MCF 10A (cell line): ENCODE data around the gene LRBA. TPM values are rescaled to one million over a fixed set of nuclear protein-coding genes. Genes with fewer than 3 reads are reported as not detected.
A peak's percentile ranks its signal among the peaks of the same experiment; 100 is the strongest.

Source experiments
- BruUV-seq: library from RNA; stranded (reverse); fragments of 400-500 nt; replicated peaks from 2 replicates; lab custom pipeline; 2021; lab: Mats Ljungman, UMichigan
- CTCF ChIA-PET: fragments of 300-600 bp; sonication (Branson Sonifier 250); formaldehyde crosslinking; extraction: SDS; loops from one replicate; lab custom pipeline; 2021; ENCODE audit warnings: antibody characterized with exemption, inconsistent platforms; lab: Yijun Ruan, JAX
- POLR2A ChIA-PET: fragments of 300-600, 350-650 bp; sonication (Branson Sonifier 250); formaldehyde crosslinking; extraction: SDS; loops from one replicate; lab custom pipeline; 2020; ENCODE audit warnings: antibody characterized with exemption, inconsistent platforms; lab: Yijun Ruan, JAX
- DNase-seq: peaks from one replicate; pipeline ENCODE4 v3.0.0-alpha.2; 2018; ENCODE audit not compliant: unreplicated experiment
- H3K27ac Mint-ChIP-seq: one replicate; pipeline ENCODE4 v1.8.0; 2022; ENCODE audit warnings: mild to moderate bottlenecking, low read depth, mixed read lengths; ENCODE audit not compliant: unreplicated experiment
- H3K27me3 Mint-ChIP-seq: one replicate; pipeline ENCODE4 v1.8.0; 2022; ENCODE audit warnings: mixed read lengths; ENCODE audit not compliant: insufficient read depth, unreplicated experiment
- H3K36me3 Mint-ChIP-seq: one replicate; pipeline ENCODE4 v1.8.0; 2022; ENCODE audit warnings: mild to moderate bottlenecking, moderate library complexity, mixed read lengths; ENCODE audit not compliant: insufficient read depth, unreplicated experiment
- H3K4me1 Mint-ChIP-seq: one replicate; pipeline ENCODE4 v1.8.0; 2022; ENCODE audit warnings: mixed read lengths; ENCODE audit not compliant: insufficient read depth, unreplicated experiment
- H3K4me3 Mint-ChIP-seq: one replicate; pipeline ENCODE4 v1.8.0; 2022; ENCODE audit warnings: mild to moderate bottlenecking, moderate library complexity, mixed read lengths; ENCODE audit not compliant: unreplicated experiment
- H3K9me3 Mint-ChIP-seq: one replicate; pipeline ENCODE4 v1.8.0; 2022; ENCODE audit warnings: mixed read lengths; ENCODE audit not compliant: unreplicated experiment
- CTCF ChIP-seq: fragments of 200-600 bp; IDR thresholded peaks from one replicate; pipeline ENCODE4 v1.8.0; 2022; ENCODE audit warnings: antibody characterized with exemption, mild to moderate bottlenecking; ENCODE audit not compliant: unreplicated experiment
- intact Hi-C: fragments of 100-400 bp; cut with micrococcal nuclease; formaldehyde crosslinking; loops from 2 replicates; pipeline ENCODE4 v1.14.1; 2022
- total RNA-seq: library from RNA; stranded (reverse); gene quantifications from 2 replicates; pipeline ENCODE4 v1.2.3, GENCODE V29; 2022

LRBA gene
- total RNA-seq, 1 experiment from 2014 or later, result 64.5 TPM

- H3K4me1 Mint-ChIP-seq, result no peaks in the 10 kb centered on the region
- intact Hi-C loops, result no loop called here
- ChIA-PET CTCF (no interaction called here), POLR2A (no interaction called here)
- BruUV-seq, result no TSS peak
- DNase-seq, result no peak
- no peak overlapping the region for H3K4me3 Mint-ChIP-seq
- no peak for TF ChIP-seq CTCF
- H3K27ac Mint-ChIP-seq, result no peak overlapping the region
- no peaks in the 10 kb centered on the region for H3K9me3 Mint-ChIP-seq
- H3K36me3 Mint-ChIP-seq, result no peaks in the 10 kb centered on the region
- H3K27me3 Mint-ChIP-seq, result no peaks in the 10 kb centered on the region
Observed at GRCh38 chr4:150355418-150355817, 659.7 kb downstream of the LRBA start.

GRCh38 chr4:150354214-150354796 lies 660.8 kb downstream of the LRBA start:
- Mint-ChIP-seq H3K27me3 (no peaks in the 10 kb centered on the region), H3K36me3 (no peaks in the 10 kb centered on the region), H3K27ac (no peak overlapping the region), H3K4me1 (no peaks in the 10 kb centered on the region), H3K4me3 (no peak overlapping the region), H3K9me3 (no peaks in the 10 kb centered on the region)
- intact Hi-C loops, result no loop called here
- no TSS peak for BruUV-seq
- POLR2A ChIA-PET, result interaction anchor here (1.5 kb wide), 1 partner anchor 9 kb away, joined by 4 read pairs; no protein-coding TSS in a partner anchor
- CTCF ChIA-PET, result no interaction called here
- no peak for DNase-seq
- TF ChIP-seq CTCF, result no peak

GRCh38 chr4:150348079-150348478 lies 667.0 kb downstream of the LRBA start:
- Mint-ChIP-seq H3K27me3 (no peaks in the 10 kb centered on the region), H3K36me3 (no peaks in the 10 kb centered on the region), H3K4me1 (peaks cover 15% of the 10 kb centered on the region), H3K27ac (no peak overlapping the region), H3K4me3 (no peak overlapping the region), H3K9me3 (no peaks in the 10 kb centered on the region)
- BruUV-seq, result no TSS peak
- ChIA-PET POLR2A (interaction anchor here (1.2 kb wide), 1 partner anchor 43 kb away, joined by 4 read pairs; no protein-coding TSS in a partner anchor), CTCF (interaction anchor here (0.6 kb wide), 1 partner anchor 354 kb away, joined by 3 read pairs; no protein-coding TSS in a partner anchor)
- intact Hi-C loops, result no loop called here
- no peak for TF ChIP-seq CTCF
- DNase-seq, result peak; percentile 40

GRCh38 chr4:150345207-150345744 lies 669.8 kb downstream of the LRBA start:
- H3K36me3 Mint-ChIP-seq, result no peaks in the 10 kb centered on the region
- intact Hi-C loops, result no loop called here
- H3K27me3 Mint-ChIP-seq, result no peaks in the 10 kb centered on the region
- BruUV-seq, result no TSS peak
- ChIA-PET POLR2A (no interaction called here), CTCF (no interaction called here)
- peaks cover 18% of the 10 kb centered on the region for H3K4me1 Mint-ChIP-seq
- no peak overlapping the region for H3K27ac Mint-ChIP-seq
- no peaks in the 10 kb centered on the region for H3K9me3 Mint-ChIP-seq
- no peak overlapping the region for H3K4me3 Mint-ChIP-seq
- TF ChIP-seq CTCF, result no peak
- DNase-seq, result no peak
